Muscle layer of duodenum (tissue), 2 donors: ENCODE results near the gene METTL24.

ENCODE experiments used
- H3K27ac ChIP-seq: one replicate; pipeline ENCODE4 v1.7.0; 2013; ENCODE audit warnings: mild to moderate bottlenecking, low read length
- H3K27me3 ChIP-seq: one replicate; pipeline ENCODE4 v1.7.0; 2013; ENCODE audit warnings: low read depth, mild to moderate bottlenecking, control low read depth, low read length
- H3K36me3 ChIP-seq, 2 donors: one replicate each; pipeline ENCODE4 v1.7.0; 2013; ENCODE audit warnings: low read length in 2 of 2, control low read depth in 1 of 2, mild to moderate bottlenecking in 1 of 2; ENCODE audit not compliant: insufficient read depth in 2 of 2, control insufficient read depth in 1 of 2
- H3K4me1 ChIP-seq, 2 donors: one replicate each; pipeline ENCODE4 v1.7.0; 2013; ENCODE audit warnings: low read length in 2 of 2, mild to moderate bottlenecking in 2 of 2, control low read depth in 1 of 2, moderate library complexity in 1 of 2; ENCODE audit not compliant: insufficient read depth in 2 of 2, control insufficient read depth in 1 of 2
- H3K4me3 ChIP-seq, 2 donors: one replicate each; pipeline ENCODE4 v1.7.0; 2013; ENCODE audit warnings: low read length in 2 of 2, low read depth in 1 of 2, mild to moderate bottlenecking in 1 of 2
- H3K9me3 ChIP-seq, 2 donors: one replicate each; pipeline ENCODE4 v1.7.0; 2013; ENCODE audit warnings: low read length in 2 of 2, control low read depth in 1 of 2, mild to moderate bottlenecking in 1 of 2; ENCODE audit not compliant: control insufficient read depth in 1 of 2
- donor health status: healthy.

METTL24 gene

DNA sequence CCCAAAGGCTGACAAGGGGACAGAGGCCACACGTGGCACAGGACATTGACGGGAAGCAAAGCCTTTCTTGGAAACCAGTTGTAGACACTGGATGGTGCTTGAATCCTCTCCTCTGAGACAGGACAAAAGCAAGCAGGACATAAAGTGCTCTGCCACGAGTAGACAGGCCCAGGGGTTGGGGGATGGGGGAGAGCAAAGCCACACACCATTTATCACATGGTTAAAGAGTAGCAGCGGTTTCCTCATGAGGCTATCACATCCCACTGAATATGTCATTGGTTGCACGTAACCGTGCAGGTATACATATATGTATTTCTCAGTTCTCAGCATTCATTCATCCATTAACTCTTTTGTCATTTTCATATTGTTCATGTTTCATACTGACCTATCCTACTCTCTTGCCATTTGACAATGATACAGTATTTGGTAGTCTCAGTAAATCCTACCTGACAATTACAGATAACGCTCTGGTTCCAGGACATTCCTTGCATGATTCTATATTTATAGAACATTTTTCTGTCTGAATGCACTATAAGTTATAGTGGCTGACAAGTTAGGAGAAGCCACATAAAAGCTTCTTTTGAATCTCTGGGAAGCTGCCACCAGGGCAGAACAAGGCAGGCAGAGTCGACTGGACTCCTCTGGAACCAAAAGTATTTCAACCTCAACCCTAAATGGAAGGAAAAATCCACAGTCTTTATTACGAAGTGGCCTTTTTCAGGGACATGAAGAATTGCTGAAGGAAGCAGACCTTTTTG, 23.5 kb downstream of the METTL24 start:
- Histone ChIP-seq H3K27ac (peak overlapping the region; percentile 55), H3K4me1 (peaks cover 5 to 42% of the 10 kb centered on the region in 2 donors), H3K27me3 (no peaks in the 10 kb centered on the region), H3K9me3 (no peaks in the 10 kb centered on the region), H3K36me3 (no peaks in the 10 kb centered on the region), H3K4me3 (no peak overlapping the region)

DNA sequence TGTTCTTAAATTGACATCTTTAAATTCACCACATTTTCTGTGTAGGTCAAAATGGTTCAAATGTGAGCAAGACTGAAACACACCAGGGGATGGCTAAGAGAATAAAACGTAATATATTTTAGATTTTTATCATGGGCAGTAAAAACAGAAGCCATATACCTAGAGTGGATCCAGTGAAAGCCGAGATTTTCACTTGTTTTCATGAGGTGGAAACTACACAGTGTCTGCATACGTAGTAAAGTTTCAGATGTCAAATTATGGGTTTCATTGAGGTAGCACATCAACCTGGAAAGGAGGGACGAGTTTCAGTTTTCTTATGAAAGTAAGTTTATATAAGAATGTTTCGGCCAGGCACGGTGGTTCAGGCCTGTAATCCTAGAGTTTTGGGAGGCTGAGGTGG, 25.9 kb downstream of the METTL24 start:
- Histone ChIP-seq H3K4me1 (peaks cover 16 to 56% of the 10 kb centered on the region in 2 donors), H3K27me3 (no peaks in the 10 kb centered on the region), H3K9me3 (no peaks in the 10 kb centered on the region), H3K36me3 (no peaks in the 10 kb centered on the region), H3K27ac (no peak overlapping the region), H3K4me3 (no peak overlapping the region)

- Histone ChIP-seq H3K27ac (no peak overlapping the region), H3K27me3 (no peaks in the 10 kb centered on the region), H3K36me3 (no peaks in the 10 kb centered on the region), H3K4me3 (no peak overlapping the region), H3K4me1 (peaks cover 16 to 61% of the 10 kb centered on the region in 2 donors), H3K9me3 (no peaks in the 10 kb centered on the region)
Measured at GRCh38 chr6:110331816-110332215, 26.3 kb downstream of the METTL24 start.

GRCh38 chr6:110331390-110331789, 26.8 kb downstream of the METTL24 start:
- Histone ChIP-seq H3K27me3 (no peaks in the 10 kb centered on the region), H3K4me3 (no peak overlapping the region), H3K27ac (no peak overlapping the region), H3K4me1 (peaks cover 16 to 65% of the 10 kb centered on the region in 2 donors), H3K36me3 (no peaks in the 10 kb centered on the region), H3K9me3 (no peaks in the 10 kb centered on the region)

- Histone ChIP-seq H3K4me3 (peak overlapping the region; percentile 45 to 49), H3K36me3 (no peaks in the 10 kb centered on the region), H3K27me3 (no peaks in the 10 kb centered on the region), H3K4me1 (peaks cover 28 to 77% of the 10 kb centered on the region in 2 donors), H3K27ac (peak overlapping the region; percentile 67), H3K9me3 (no peaks in the 10 kb centered on the region)
Measured at GRCh38 chr6:110329714-110330436, 28.3 kb downstream of the METTL24 start.

DNA sequence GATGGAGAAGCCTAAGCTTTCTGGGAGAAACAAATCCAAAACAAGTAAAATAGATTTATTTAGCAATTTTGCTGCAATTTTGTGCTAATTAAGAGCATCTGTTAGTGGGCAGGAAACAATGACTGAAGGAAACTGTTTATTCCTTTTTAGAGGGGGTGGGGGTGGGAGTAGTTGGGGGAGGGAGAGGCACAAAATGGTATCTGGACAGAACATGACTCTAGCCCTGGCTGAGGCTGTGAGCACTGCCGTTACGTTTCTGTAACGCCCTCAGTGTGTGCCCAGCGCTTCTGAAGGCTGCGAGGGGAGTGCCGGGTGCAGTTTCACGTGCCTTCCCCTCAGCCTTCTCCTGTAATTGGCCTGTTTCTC, 28.8 kb downstream of the METTL24 start:
- H3K36me3 ChIP-seq = no peaks in the 10 kb centered on the region
- H3K4me3 ChIP-seq = peak overlapping the region; percentile 45 to 49
- peaks cover 29 to 78% of the 10 kb centered on the region in 2 donors for H3K4me1 ChIP-seq
- no peaks in the 10 kb centered on the region for H3K9me3 ChIP-seq
- peak overlapping the region; percentile 62 for H3K27ac ChIP-seq
- H3K27me3 ChIP-seq = no peaks in the 10 kb centered on the region

- Histone ChIP-seq H3K4me1 (peaks cover 29 to 88% of the 10 kb centered on the region in 2 donors), H3K36me3 (no peaks in the 10 kb centered on the region), H3K4me3 (peak overlapping the region in 1 of 2 donors; percentile 26), H3K27ac (peak overlapping the region; percentile 62), H3K27me3 (no peaks in the 10 kb centered on the region), H3K9me3 (no peaks in the 10 kb centered on the region)
Measured at GRCh38 chr6:110328259-110328658, 29.9 kb downstream of the METTL24 start.

DNA sequence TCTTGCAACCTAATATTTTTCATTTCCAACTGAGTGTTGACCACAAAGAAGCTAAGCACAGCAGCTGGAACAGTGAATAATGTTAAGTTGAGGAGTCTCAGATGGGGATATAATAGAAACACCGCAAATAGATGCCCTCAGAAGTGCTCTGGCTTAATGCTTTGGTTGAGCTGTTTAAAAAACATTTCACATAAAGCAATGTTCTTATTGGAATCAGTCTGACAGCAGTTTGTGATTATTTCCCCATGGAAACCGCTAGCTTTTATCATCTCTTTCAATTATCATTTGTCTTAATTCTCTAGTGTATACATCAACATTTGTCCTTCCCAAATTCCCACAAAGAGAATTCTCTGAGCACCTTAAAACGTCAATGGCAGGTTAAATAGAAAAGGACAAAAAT, 30.8 kb downstream of the METTL24 start:
- peak overlapping the region; percentile 62 for H3K27ac ChIP-seq
- H3K36me3 ChIP-seq = no peaks in the 10 kb centered on the region
- peaks cover 29 to 95% of the 10 kb centered on the region in 2 donors for H3K4me1 ChIP-seq

DNA sequence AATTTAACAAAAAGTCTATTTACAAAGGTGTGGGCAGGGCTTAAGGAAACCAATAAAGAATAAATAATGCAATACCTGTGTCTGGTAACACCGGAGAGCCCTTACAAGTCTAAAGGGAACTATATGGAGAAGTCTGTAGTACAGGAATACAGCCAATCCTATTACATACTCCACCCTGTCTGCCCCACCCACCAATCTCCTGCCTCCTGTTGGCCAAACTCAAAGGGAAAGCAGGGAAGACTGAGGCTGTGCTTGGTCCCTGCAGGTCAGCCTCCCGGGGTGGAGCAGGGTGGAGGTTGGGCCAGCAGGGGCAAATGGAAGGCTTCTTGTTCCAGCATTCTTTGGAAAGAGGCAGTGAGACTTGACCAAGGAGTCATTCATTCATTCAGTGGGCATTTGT, 31.5 kb downstream of the METTL24 start:
- Histone ChIP-seq H3K36me3 (no peaks in the 10 kb centered on the region), H3K9me3 (no peaks in the 10 kb centered on the region), H3K4me3 (peak overlapping the region in 1 of 2 donors; percentile 38), H3K4me1 (peaks cover 29 to 95% of the 10 kb centered on the region in 2 donors), H3K27me3 (no peaks in the 10 kb centered on the region), H3K27ac (peak overlapping the region; percentile 62)

More for the DNA sequence above, 30.8 kb downstream of the METTL24 start:
- H3K27me3 ChIP-seq = no peaks in the 10 kb centered on the region
- H3K4me3 ChIP-seq = peak overlapping the region in 1 of 2 donors; percentile 26
- no peaks in the 10 kb centered on the region for H3K9me3 ChIP-seq

GRCh38 chr6:110326057-110326456, 32.1 kb downstream of the METTL24 start:
- H3K27ac ChIP-seq = no peak overlapping the region
- peaks cover 29 to 92% of the 10 kb centered on the region in 2 donors for H3K4me1 ChIP-seq
- no peaks in the 10 kb centered on the region for H3K36me3 ChIP-seq
- no peak overlapping the region for H3K4me3 ChIP-seq
- H3K27me3 ChIP-seq = no peaks in the 10 kb centered on the region
- no peaks in the 10 kb centered on the region for H3K9me3 ChIP-seq

DNA sequence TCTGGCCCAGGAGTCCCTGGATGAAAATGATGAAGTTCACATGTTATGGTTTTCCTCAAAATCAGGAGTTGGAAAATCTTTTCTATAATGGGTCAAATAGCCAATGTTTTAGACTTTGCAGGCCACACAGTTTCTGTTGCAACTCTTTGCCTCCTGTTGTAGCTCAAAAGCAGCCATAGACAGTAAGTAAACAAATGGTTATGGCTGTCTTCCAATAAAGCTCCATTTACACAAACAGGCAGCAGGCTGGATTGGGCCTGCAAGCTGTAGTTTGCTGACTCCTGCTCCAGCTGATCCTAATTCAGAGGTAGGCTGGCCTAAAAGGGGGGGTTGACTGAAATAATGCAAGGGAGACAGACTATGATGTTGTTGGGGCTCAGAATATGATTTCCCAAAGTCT, 33.0 kb downstream of the METTL24 start:
- H3K27ac ChIP-seq = peak overlapping the region; percentile 1

More for the DNA sequence above, 33.0 kb downstream of the METTL24 start:
- H3K27me3 ChIP-seq = no peaks in the 10 kb centered on the region
- H3K4me1 ChIP-seq = peaks cover 26 to 84% of the 10 kb centered on the region in 2 donors
- no peaks in the 10 kb centered on the region for H3K36me3 ChIP-seq
- H3K9me3 ChIP-seq = no peaks in the 10 kb centered on the region
- H3K4me3 ChIP-seq = no peak overlapping the region
